ENCODE data around the gene PLCL1.

GRCh38 chr2:197779261-197779660 lies 25.1 kb upstream of the PLCL1 start:
- no peak for TF ChIP-seq CTCF (IDR thresholded peaks at IDR 0.05 in 8 of 11, conservative IDR thresholded peaks at IDR 0.05 in 3 of 11)
- no peak for TF ChIP-seq POLR2A (IDR thresholded peaks at IDR 0.05)
